Fibroblast of lung (primary cell): ENCODE results near the gene OXER1. TPM values are rescaled to one million over a fixed set of nuclear protein-coding genes. Genes with fewer than 3 reads are reported as not detected.

ENCODE experiments used
- DNase-seq, 2 donors: peaks; one replicate each; pipeline versions ENCODE4 v3.0.0 to v3.0.0-alpha.2; 2010; ENCODE audit warnings: low read depth in 2 of 2
- H2AFZ ChIP-seq: 2 replicates; pipeline ENCODE4 v1.5.1; 2012; ENCODE audit warnings: low read length, control low read depth, inconsistent platforms
- H3K27ac ChIP-seq: 2 replicates; pipeline ENCODE4 v1.5.1; 2011; ENCODE audit warnings: low read length, control low read depth; ENCODE audit not compliant: insufficient read depth
- H3K27me3 ChIP-seq: 2 replicates; pipeline ENCODE4 v1.5.1; 2011; ENCODE audit warnings: mild to moderate bottlenecking, low read length; ENCODE audit not compliant: control insufficient read depth, insufficient read depth
- H3K36me3 ChIP-seq: 2 replicates; pipeline ENCODE4 v1.5.1; 2011; ENCODE audit warnings: low read length; ENCODE audit not compliant: control insufficient read depth, insufficient read depth
- H3K4me1 ChIP-seq: 2 replicates; pipeline ENCODE4 v1.5.1; 2011; ENCODE audit warnings: low read length; ENCODE audit not compliant: control insufficient read depth, insufficient read depth; ENCODE audit errors: extremely low read depth
- H3K4me2 ChIP-seq: 2 replicates; pipeline ENCODE4 v1.5.1; 2011; ENCODE audit warnings: low read length, control low read depth; ENCODE audit not compliant: insufficient read depth; ENCODE audit errors: extremely low read depth
- H3K4me3 ChIP-seq, 4 experiments: fragments of 200-600 bp in 1 of 4; sonication (generic) in 1 of 4; replicated peaks in 1 of 4; 2 replicates each; pipeline ENCODE4 v1.5.1; 2011 to 2016; ENCODE audit warnings: low read length in 4 of 4, low read depth in 3 of 4, mild to moderate bottlenecking in 3 of 4, control low read depth in 2 of 4, inconsistent platforms in 1 of 4, mixed read lengths in 1 of 4; ENCODE audit not compliant: insufficient read depth in 1 of 4; ENCODE audit errors: control extremely low read depth in 1 of 4
- H3K79me2 ChIP-seq: 2 replicates; pipeline ENCODE4 v1.5.1; 2012; ENCODE audit warnings: mild to moderate bottlenecking, low read length, inconsistent platforms; ENCODE audit not compliant: control insufficient read depth, insufficient read depth
- H3K9ac ChIP-seq: 2 replicates; pipeline ENCODE4 v1.5.1; 2011; ENCODE audit warnings: mild to moderate bottlenecking, low read length, control low read depth; ENCODE audit not compliant: insufficient read depth
- H3K9me3 ChIP-seq: 2 replicates; pipeline ENCODE4 v1.5.1; 2012; ENCODE audit warnings: low read depth, low read length; ENCODE audit not compliant: control insufficient read depth, insufficient read depth
- H4K20me1 ChIP-seq: 2 replicates; pipeline ENCODE4 v1.5.1; 2011; ENCODE audit warnings: low read length; ENCODE audit not compliant: control insufficient read depth, insufficient read depth; ENCODE audit errors: extremely low read depth
- CTCF ChIP-seq, 2 donors: IDR thresholded peaks in 1 of 2; conservative IDR thresholded peaks in 1 of 2; 1 replicate in 1 of 2; 2 replicates in 1 of 2; pipeline ENCODE4 v1.5.1; 2011 to 2012; ENCODE audit warnings: low read length in 2 of 2, control low read depth in 1 of 2, inconsistent platforms in 1 of 2, low read depth in 1 of 2, mild to moderate bottlenecking in 1 of 2
- EZH2 ChIP-seq: IDR thresholded peaks from 2 replicates; pipeline ENCODE4 v1.5.1; 2012; ENCODE audit warnings: low read length, control low read depth, mild to moderate bottlenecking; ENCODE audit errors: missing control alignments
- polyA plus RNA-seq, 2 donors: library from polyadenylated mRNA; depleted of rRNA in 1 of 2; stranded (reverse) in 1 of 2; unstranded in 1 of 2; fragments of >200 nt; gene quantifications; 2 replicates each; pipeline ENCODE4 v1.2.1, GENCODE V29; 2011 to 2012; ENCODE audit warnings: missing spikeins in 1 of 2
- total RNA-seq: library from RNA; depleted of rRNA; stranded (reverse); fragments of >200 nt; gene quantifications from 2 replicates; pipeline ENCODE4 v1.2.1, GENCODE V29; 2014

Gene OXER1
- total and polyA plus RNA-seq, 2 donors (not counting 1 experiment from before 2014, with no cell fraction given): 0.17 TPM; not detected in 1

GRCh38 chr2:42768706-42769256, 4.8 kb upstream of the OXER1 start:
- H3K9ac ChIP-seq: no peak overlapping the region
- H3K4me2 ChIP-seq: no peak overlapping the region
- no peaks in the 10 kb centered on the region for H3K27me3 ChIP-seq
- H3K9me3 ChIP-seq: no peaks in the 10 kb centered on the region
- no peak overlapping the region for H2AFZ ChIP-seq
- no peaks in the 10 kb centered on the region for H4K20me1 ChIP-seq
- DNase-seq: no peak
- TF ChIP-seq EZH2: no peak
- no peak for TF ChIP-seq CTCF (conservative IDR thresholded peaks at IDR 0.05 in 1 of 2, IDR thresholded peaks at IDR 0.05 in 1 of 2; ENCODE audit: low read depth in 1 of 2, low read length in 2 of 2)
- H3K27ac ChIP-seq: no peak overlapping the region
- H3K36me3 ChIP-seq: no peaks in the 10 kb centered on the region
- no peak overlapping the region for H3K4me3 ChIP-seq
- no peaks in the 10 kb centered on the region for H3K79me2 ChIP-seq
- no peaks in the 10 kb centered on the region for H3K4me1 ChIP-seq

GRCh38 chr2:42767899-42768705, 4.2 kb upstream of the OXER1 start:
- no peak overlapping the region for H3K27ac ChIP-seq
- no peak overlapping the region for H3K4me2 ChIP-seq
- no peak for TF ChIP-seq CTCF (conservative IDR thresholded peaks at IDR 0.05 in 1 of 2, IDR thresholded peaks at IDR 0.05 in 1 of 2; ENCODE audit: low read depth in 1 of 2, low read length in 2 of 2)
- TF ChIP-seq EZH2: no peak
- DNase-seq: no peak
- H3K4me3 ChIP-seq: no peak overlapping the region
- H3K79me2 ChIP-seq: no peaks in the 10 kb centered on the region
- H2AFZ ChIP-seq: no peak overlapping the region
- H3K4me1 ChIP-seq: no peaks in the 10 kb centered on the region
- no peaks in the 10 kb centered on the region for H3K9me3 ChIP-seq
- H4K20me1 ChIP-seq: no peaks in the 10 kb centered on the region
- no peaks in the 10 kb centered on the region for H3K27me3 ChIP-seq
- no peak overlapping the region for H3K9ac ChIP-seq
- H3K36me3 ChIP-seq: no peaks in the 10 kb centered on the region

- no peak for TF ChIP-seq EZH2
- no peak overlapping the region for H2AFZ ChIP-seq
- no peak overlapping the region for H3K4me3 ChIP-seq
- no peak overlapping the region for H3K9ac ChIP-seq
- H3K4me2 ChIP-seq: no peak overlapping the region
- H3K27me3 ChIP-seq: no peaks in the 10 kb centered on the region
- no peak overlapping the region for H3K27ac ChIP-seq
- no peaks in the 10 kb centered on the region for H4K20me1 ChIP-seq
- no peaks in the 10 kb centered on the region for H3K9me3 ChIP-seq
- no peaks in the 10 kb centered on the region for H3K4me1 ChIP-seq
- H3K36me3 ChIP-seq: no peaks in the 10 kb centered on the region
- H3K79me2 ChIP-seq: no peaks in the 10 kb centered on the region
- DNase-seq: no peak
These were observed 3.4 kb upstream of the OXER1 start for GRCh38 chr2:42767080-42767898.
